Measurements from ENCODE around the gene LIFR.

GRCh38 chr5:38582975-38583319 is 26.5 kb upstream of the LIFR start:
- TF ChIP-seq CTCF (IDR thresholded peaks at IDR 0.05 in 2 of 3, conservative IDR thresholded peaks at IDR 0.05 in 1 of 3; ENCODE audit: borderline replicate concordance in 1 of 3, insufficient read depth in 1 of 3, low read depth in 2 of 3, low read length in 2 of 3), result no peak
- TF ChIP-seq CEBPB (IDR thresholded peaks at IDR 0.05; ENCODE audit: low read depth), result no peak
- TF ChIP-seq TCF7L2 (IDR thresholded peaks at IDR 0.05; ENCODE audit: borderline replicate concordance, extremely low read depth, insufficient read depth, insufficient read length), result no peak
- TF ChIP-seq POLR2A (IDR thresholded peaks at IDR 0.05; ENCODE audit: borderline replicate concordance, extremely low read depth, insufficient read depth, insufficient read length), result no peak
- TF ChIP-seq SIN3A (IDR thresholded peaks at IDR 0.05; ENCODE audit: low read depth), result no peak
- no peak for TF ChIP-seq EZH2phosphoT487 (IDR thresholded peaks at IDR 0.05; ENCODE audit: borderline replicate concordance)
- no peak for TF ChIP-seq EZH2 (IDR thresholded peaks at IDR 0.05)
- no peak for TF ChIP-seq RAD21 (IDR thresholded peaks at IDR 0.05; ENCODE audit: low read depth)
- TF ChIP-seq JUND (IDR thresholded peaks at IDR 0.05), result no peak
- no peak for TF ChIP-seq ZBTB33 (IDR thresholded peaks at IDR 0.05; ENCODE audit: extremely low read depth, insufficient replicate concordance, low read length)
- no peak for TF ChIP-seq YY1 (IDR thresholded peaks at IDR 0.05; ENCODE audit: extremely low read depth, insufficient replicate concordance, low read depth, low read length)
- no peak for TF ChIP-seq REST (IDR thresholded peaks at IDR 0.05; ENCODE audit: low read depth)
- TF ChIP-seq ATF3 (IDR thresholded peaks at IDR 0.05), result no peak
- no peak for TF ChIP-seq EGR1 (IDR thresholded peaks at IDR 0.05; ENCODE audit: low read depth)

Data from HCT116 (cell line).